DND-41 (cell line): ENCODE measurements around the gene RIMS1.

Source experiments
- ATAC-seq: fragments of 200-7000 bp; cut with Tn5 transposase; 3 replicates; pipeline ENCODE4 v1.9.1; 2021; ENCODE audit warnings: low read depth; ENCODE audit not compliant: insufficient read depth
- DNase-seq: peaks from one replicate; pipeline ENCODE4 v3.0.0-alpha.2; 2020
- H2AFZ ChIP-seq: 2 replicates; pipeline ENCODE4 v1.6.0; 2012; ENCODE audit warnings: low read depth, low read length
- H3K27ac ChIP-seq: 2 replicates; pipeline ENCODE4 v1.5.1; 2012; ENCODE audit warnings: low read length, inconsistent platforms
- H3K27me3 ChIP-seq: fragments of 200-600 bp; sonication (generic); 2 replicates; pipeline ENCODE4 v1.6.0; 2012; ENCODE audit warnings: low read length, mild to moderate bottlenecking, inconsistent platforms; ENCODE audit not compliant: insufficient read depth, poor library complexity
- H3K36me3 ChIP-seq: 2 replicates; pipeline ENCODE4 v1.5.1; 2012; ENCODE audit warnings: low read length, inconsistent platforms; ENCODE audit not compliant: insufficient read depth
- H3K4me1 ChIP-seq: 2 replicates; pipeline ENCODE4 v1.5.1; 2012; ENCODE audit warnings: mild to moderate bottlenecking, low read length; ENCODE audit not compliant: insufficient read depth
- H3K4me2 ChIP-seq: 2 replicates; pipeline ENCODE4 v1.6.0; 2012; ENCODE audit warnings: mild to moderate bottlenecking, moderate library complexity, low read length, inconsistent platforms; ENCODE audit not compliant: insufficient read depth
- H3K4me3 ChIP-seq, 2 experiments: fragments of 200-600 bp in 1 of 2; shearing (Covaris generic) in 1 of 2; 2 replicates each; pipeline ENCODE4 v1.5.1; 2012 to 2016; ENCODE audit warnings: inconsistent platforms in 2 of 2, low read length in 2 of 2, mild to moderate bottlenecking in 2 of 2, low read depth in 1 of 2, moderate library complexity in 1 of 2
- H3K79me2 ChIP-seq: 2 replicates; pipeline ENCODE4 v1.6.0; 2012; ENCODE audit warnings: low read length, inconsistent platforms; ENCODE audit not compliant: insufficient read depth
- H3K9ac ChIP-seq: 2 replicates; pipeline ENCODE4 v1.6.0; 2012; ENCODE audit warnings: low read depth, mild to moderate bottlenecking, inconsistent platforms, low read length, moderate library complexity
- H3K9me3 ChIP-seq: 2 replicates; pipeline ENCODE4 v1.5.1; 2012; ENCODE audit warnings: low read length, moderate library complexity, mild to moderate bottlenecking, inconsistent platforms; ENCODE audit not compliant: insufficient read depth, severe bottlenecking
- H4K20me1 ChIP-seq: 2 replicates; pipeline ENCODE4 v1.6.0; 2012; ENCODE audit warnings: low read length; ENCODE audit not compliant: insufficient read depth
- CTCF ChIP-seq: IDR thresholded peaks from 2 replicates; pipeline ENCODE4 v1.5.1; 2012; ENCODE audit warnings: borderline replicate concordance, low read length, moderate library complexity, mild to moderate bottlenecking; ENCODE audit not compliant: poor library complexity, severe bottlenecking; ENCODE audit errors: extremely low read depth
- EZH2 ChIP-seq: IDR thresholded peaks from 3 replicates; pipeline ENCODE4 v1.6.1; 2012; ENCODE audit warnings: borderline replicate concordance, low read depth, mild to moderate bottlenecking, moderate library complexity, low read length, inconsistent platforms; ENCODE audit not compliant: severe bottlenecking

Gene RIMS1

GRCh38 chr6:72283571-72283970, 397.2 kb downstream of the RIMS1 start:
- no peaks in the 10 kb centered on the region for H3K4me1 ChIP-seq
- no peaks in the 10 kb centered on the region for H4K20me1 ChIP-seq
- no peak overlapping the region for H3K27ac ChIP-seq
- H3K9me3 ChIP-seq: no peaks in the 10 kb centered on the region
- H3K4me3 ChIP-seq: no peak overlapping the region
- no peak for DNase-seq
- H3K79me2 ChIP-seq: no peaks in the 10 kb centered on the region
- no peaks in the 10 kb centered on the region for H3K27me3 ChIP-seq
- H3K4me2 ChIP-seq: no peak overlapping the region
- no peaks in the 10 kb centered on the region for H3K36me3 ChIP-seq
- no peak overlapping the region for H3K9ac ChIP-seq
- TF ChIP-seq EZH2 (no peak), CTCF (no peak)
- H2AFZ ChIP-seq: no peak overlapping the region
- no peak for ATAC-seq

GRCh38 chr6:72286911-72287311, 400.6 kb downstream of the RIMS1 start:
- no peak overlapping the region for H3K27ac ChIP-seq
- ATAC-seq (no peak), DNase-seq (no peak)
- TF ChIP-seq EZH2 (no peak), CTCF (no peak)
- no peaks in the 10 kb centered on the region for H4K20me1 ChIP-seq
- no peaks in the 10 kb centered on the region for H3K4me1 ChIP-seq
- H3K4me2 ChIP-seq: no peak overlapping the region
- no peaks in the 10 kb centered on the region for H3K9me3 ChIP-seq
- no peak overlapping the region for H3K4me3 ChIP-seq
- H3K27me3 ChIP-seq: no peaks in the 10 kb centered on the region
- no peaks in the 10 kb centered on the region for H3K36me3 ChIP-seq
- no peak overlapping the region for H3K9ac ChIP-seq
- H3K79me2 ChIP-seq: no peaks in the 10 kb centered on the region
- H2AFZ ChIP-seq: no peak overlapping the region

DNA sequence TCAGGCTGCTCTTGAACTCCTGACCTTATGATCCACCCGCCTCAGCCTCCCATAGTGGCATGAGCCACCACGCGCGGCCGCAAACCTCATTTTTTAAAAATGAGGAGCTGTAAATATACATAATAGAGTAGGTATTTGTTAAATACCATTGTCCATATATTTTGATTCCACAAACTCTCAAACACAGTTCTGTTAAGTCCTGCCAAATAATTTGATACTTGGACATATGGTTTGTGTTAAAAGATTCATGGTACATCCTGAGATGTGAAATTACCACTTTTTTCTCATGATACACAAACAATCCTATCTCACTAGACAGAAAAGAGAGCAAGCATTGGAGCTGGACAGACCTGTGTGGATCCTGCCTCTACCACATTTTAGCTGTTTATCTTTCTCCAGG, 401.5 kb downstream of the RIMS1 start:
- H3K27ac ChIP-seq: no peak overlapping the region
- no peaks in the 10 kb centered on the region for H4K20me1 ChIP-seq
- H3K36me3 ChIP-seq: no peaks in the 10 kb centered on the region
- no peaks in the 10 kb centered on the region for H3K27me3 ChIP-seq
- H3K79me2 ChIP-seq: no peaks in the 10 kb centered on the region
- H3K4me3 ChIP-seq: no peak overlapping the region
- H2AFZ ChIP-seq: no peak overlapping the region
- H3K4me2 ChIP-seq: no peak overlapping the region
- TF ChIP-seq EZH2 (no peak), CTCF (no peak)
- no peak for DNase-seq
- H3K4me1 ChIP-seq: no peaks in the 10 kb centered on the region
- no peaks in the 10 kb centered on the region for H3K9me3 ChIP-seq
- no peak overlapping the region for H3K9ac ChIP-seq
- ATAC-seq: no peak

DNA sequence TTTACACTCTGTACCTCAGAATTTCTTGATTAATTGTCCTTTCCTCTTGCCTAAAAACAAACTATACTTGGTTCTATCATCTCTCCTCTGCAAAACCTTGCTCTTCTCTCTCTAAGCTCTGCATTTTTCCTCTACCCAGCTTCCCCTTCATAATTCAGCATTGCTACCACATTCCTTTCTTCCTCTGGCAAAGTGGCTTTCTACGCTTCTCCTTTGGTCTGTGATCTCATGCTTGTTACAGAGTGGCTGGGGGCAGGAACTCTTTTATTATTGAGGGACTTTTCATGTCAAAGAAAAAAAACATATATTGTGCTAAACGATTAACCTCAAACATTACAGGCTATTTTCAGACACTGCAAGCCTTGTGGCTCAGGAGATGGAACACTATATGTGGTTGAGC, 402.2 kb downstream of the RIMS1 start:
- DNase-seq (no peak), ATAC-seq (no peak)
- Histone ChIP-seq H3K36me3 (no peaks in the 10 kb centered on the region), H3K4me1 (no peaks in the 10 kb centered on the region), H3K27me3 (no peaks in the 10 kb centered on the region), H3K4me2 (no peak overlapping the region), H4K20me1 (no peaks in the 10 kb centered on the region), H2AFZ (no peak overlapping the region), H3K27ac (no peak overlapping the region), H3K9me3 (no peaks in the 10 kb centered on the region), H3K9ac (no peak overlapping the region), H3K4me3 (no peak overlapping the region), H3K79me2 (no peaks in the 10 kb centered on the region)
- TF ChIP-seq CTCF: no peak
- TF ChIP-seq EZH2: no peak
